Mesangial cell (primary cell): Measurements from ENCODE around the gene EIF4EBP2. TPM values are rescaled to one million over a fixed set of nuclear protein-coding genes. Genes with fewer than 3 reads are reported as not detected.

Experiments used
- total RNA-seq: library from RNA; depleted of rRNA; stranded (reverse); fragments of >200 nt; gene quantifications from 2 replicates; pipeline ENCODE4 v1.2.3, GENCODE V29; 2015

The EIF4EBP2 gene, protein sequence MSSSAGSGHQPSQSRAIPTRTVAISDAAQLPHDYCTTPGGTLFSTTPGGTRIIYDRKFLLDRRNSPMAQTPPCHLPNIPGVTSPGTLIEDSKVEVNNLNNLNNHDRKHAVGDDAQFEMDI
- total RNA-seq = 23.3 and 29.8 TPM in 2 replicates

GRCh38 chr10:70404036-70404786 is at the start of gene EIF4EBP2:
Gene EIF4EBP2, plus strand, starts transcription at chr10:70404145. Its CDS starts 257 bp downstream, at chr10:70404402.

DNA sequence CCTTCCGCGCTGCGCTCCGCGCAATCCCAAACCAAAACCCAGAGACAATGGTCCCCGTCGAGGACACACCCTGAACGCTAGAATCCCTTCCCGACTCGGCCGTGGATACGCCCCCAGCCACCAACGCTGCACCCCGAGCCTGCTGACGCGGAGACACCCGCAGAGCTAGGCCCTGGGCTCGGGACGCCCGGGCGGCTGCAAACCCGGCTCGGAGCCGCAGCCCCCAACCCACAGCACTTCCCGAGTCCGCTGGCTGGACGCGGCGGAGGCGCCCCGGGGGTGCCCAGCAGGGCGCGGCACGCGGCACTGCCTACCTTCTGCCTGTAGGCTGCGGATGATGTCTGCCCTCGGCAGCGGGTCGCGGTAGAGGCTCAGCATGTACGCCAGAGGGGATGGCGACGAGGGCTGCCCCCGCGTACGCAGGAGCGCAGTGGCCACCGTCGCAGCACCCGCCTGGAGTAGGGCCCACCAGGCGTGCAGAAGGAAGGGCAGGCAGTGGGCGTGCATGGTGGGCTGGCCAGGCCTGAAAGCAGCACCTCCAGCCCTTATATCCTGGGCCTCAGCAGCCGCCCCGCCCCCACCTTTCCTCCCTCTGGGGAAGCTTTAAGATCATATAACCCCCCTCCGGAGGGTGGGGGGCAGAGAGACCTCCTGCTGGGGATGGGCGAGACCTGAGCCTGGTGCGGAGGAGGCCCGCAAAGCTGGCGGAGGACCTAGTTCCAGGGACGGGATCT is 37.4 kb downstream of the EIF4EBP2 start, which contains the start of gene NODAL:
Gene NODAL (minus strand): TSS at position 521 of the 734 bp plus-strand sequence. CDS start 14 bp downstream, at position 507.

Other genes starting within 250 kb of the EIF4EBP2 start
- 40.3 and 49.9 TPM in 2 replicates for gene SAR1A, start 233.6 kb upstream of the EIF4EBP2 start, total RNA-seq
- 124 and 168 TPM in 2 replicates for gene PPA1, start 170.7 kb upstream of the EIF4EBP2 start, total RNA-seq
- gene NPFFR1, start 120.1 kb upstream of the EIF4EBP2 start, total RNA-seq = under 0.01 and 0.13 TPM in 2 replicates
- gene LRRC20, start 21.5 kb upstream of the EIF4EBP2 start, total RNA-seq = 51.2 and 54.4 TPM in 2 replicates
- gene NODAL, start 37.5 kb downstream of the EIF4EBP2 start, total RNA-seq = not detected in 2 replicates
- 2.6 and 3.9 TPM in 2 replicates for gene PALD1, start 74.6 kb downstream of the EIF4EBP2 start, total RNA-seq
- not detected in 2 replicates for gene PRF1, start 198.6 kb downstream of the EIF4EBP2 start, total RNA-seq